Type B pancreatic cell (in vitro differentiated cells): ENCODE results near the gene MBD3L3. TPM values are rescaled to one million over a fixed set of nuclear protein-coding genes. Genes with fewer than 3 reads are reported as not detected.

Experiments used
- DNase-seq: peaks from one replicate; pipeline ENCODE4 v3.0.0; 2021; ENCODE audit warnings: mixed read lengths; ENCODE audit not compliant: unreplicated experiment; ENCODE audit errors: extremely low spot score
- H3K27ac Mint-ChIP-seq: 2 replicates; pipeline ENCODE4 v1.8.0; 2021; ENCODE audit warnings: mild to moderate bottlenecking, mixed read lengths
- H3K27me3 Mint-ChIP-seq: 2 replicates; pipeline ENCODE4 v1.8.0; 2021; ENCODE audit warnings: mixed read lengths
- H3K36me3 Mint-ChIP-seq: 2 replicates; pipeline ENCODE4 v1.8.0; 2021; ENCODE audit warnings: mixed read lengths
- H3K4me1 Mint-ChIP-seq: one replicate; pipeline ENCODE4 v1.8.0; 2021; ENCODE audit warnings: mixed read lengths; ENCODE audit not compliant: unreplicated experiment
- H3K4me3 Mint-ChIP-seq: 2 replicates; pipeline ENCODE4 v1.8.0; 2021; ENCODE audit warnings: mild to moderate bottlenecking, mixed read lengths
- H3K9me3 Mint-ChIP-seq: 2 replicates; pipeline ENCODE4 v1.8.0; 2021; ENCODE audit warnings: mixed read lengths
- total RNA-seq: library from RNA; stranded (reverse); gene quantifications from 2 replicates; pipeline ENCODE4 v1.2.1, GENCODE V29; 2021; ENCODE audit warnings: low replicate concordance
- TF ChIP-seq, protein P1 (sequence below): fragments of 200-600 bp; sonication (generic); conservative IDR thresholded peaks from 2 replicates; pipeline ENCODE4 v1.5.0; 2021; ENCODE audit warnings: antibody characterized with exemption, mild to moderate bottlenecking

Gene MBD3L3
- total RNA-seq, 1 donor from 2014 or later, result not detected

DNA sequence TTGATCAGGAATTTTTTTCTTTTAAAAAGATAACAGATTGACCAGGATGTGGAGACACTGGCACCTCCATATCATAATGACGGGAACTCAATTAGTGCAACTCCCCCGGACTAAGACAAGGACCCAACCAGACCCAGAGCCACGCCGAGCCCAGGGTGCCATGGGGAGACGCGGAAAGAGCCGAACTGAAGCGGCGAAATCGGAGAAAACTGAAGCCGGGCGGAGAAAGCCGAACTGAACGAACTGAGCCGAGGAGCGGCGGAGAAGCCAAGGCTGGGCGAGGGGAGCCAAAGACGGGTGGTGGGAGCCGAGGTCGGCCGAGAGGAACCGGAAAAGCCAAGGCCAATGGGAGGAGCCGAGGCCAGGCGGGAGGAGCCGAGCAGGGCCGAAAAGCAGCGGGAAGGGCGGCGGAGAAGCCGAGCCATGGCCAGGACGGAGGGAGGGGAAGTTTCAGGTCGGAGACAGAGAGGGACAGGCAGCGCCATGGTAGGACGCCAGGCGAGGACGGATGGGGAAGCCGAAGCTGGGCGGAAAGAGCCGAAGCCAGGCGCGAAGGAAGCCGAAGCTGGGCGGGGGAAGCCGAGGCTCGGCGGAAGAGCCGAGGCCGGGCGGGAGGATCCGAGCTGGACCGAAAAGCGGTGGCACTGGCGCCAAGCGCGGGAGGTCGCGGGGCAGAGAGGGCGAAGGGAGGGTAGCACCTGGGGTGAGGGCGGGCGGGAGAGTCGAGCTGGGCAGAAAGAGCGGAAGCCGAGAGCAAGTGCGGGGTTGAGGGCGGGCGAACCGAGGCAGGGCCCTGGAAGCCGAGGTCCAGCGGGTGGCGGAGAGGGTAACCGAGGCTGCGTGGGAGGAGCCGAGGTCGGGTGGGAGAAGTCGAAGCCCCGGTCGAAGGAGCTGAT lies 40.5 kb upstream of the MBD3L3 start:
- DNase-seq, result peak; percentile 92
- Mint-ChIP-seq H3K9me3 (peaks cover 21% of the 10 kb centered on the region), H3K27me3 (peaks cover 3% of the 10 kb centered on the region), H3K36me3 (peaks cover 22% of the 10 kb centered on the region), H3K27ac (peak overlapping the region; percentile 94), H3K4me3 (peak overlapping the region; percentile 95), H3K4me1 (peaks cover 10% of the 10 kb centered on the region)
- TF ChIP-seq, protein P1, sequence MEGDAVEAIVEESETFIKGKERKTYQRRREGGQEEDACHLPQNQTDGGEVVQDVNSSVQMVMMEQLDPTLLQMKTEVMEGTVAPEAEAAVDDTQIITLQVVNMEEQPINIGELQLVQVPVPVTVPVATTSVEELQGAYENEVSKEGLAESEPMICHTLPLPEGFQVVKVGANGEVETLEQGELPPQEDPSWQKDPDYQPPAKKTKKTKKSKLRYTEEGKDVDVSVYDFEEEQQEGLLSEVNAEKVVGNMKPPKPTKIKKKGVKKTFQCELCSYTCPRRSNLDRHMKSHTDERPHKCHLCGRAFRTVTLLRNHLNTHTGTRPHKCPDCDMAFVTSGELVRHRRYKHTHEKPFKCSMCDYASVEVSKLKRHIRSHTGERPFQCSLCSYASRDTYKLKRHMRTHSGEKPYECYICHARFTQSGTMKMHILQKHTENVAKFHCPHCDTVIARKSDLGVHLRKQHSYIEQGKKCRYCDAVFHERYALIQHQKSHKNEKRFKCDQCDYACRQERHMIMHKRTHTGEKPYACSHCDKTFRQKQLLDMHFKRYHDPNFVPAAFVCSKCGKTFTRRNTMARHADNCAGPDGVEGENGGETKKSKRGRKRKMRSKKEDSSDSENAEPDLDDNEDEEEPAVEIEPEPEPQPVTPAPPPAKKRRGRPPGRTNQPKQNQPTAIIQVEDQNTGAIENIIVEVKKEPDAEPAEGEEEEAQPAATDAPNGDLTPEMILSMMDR, result no peak

DNA sequence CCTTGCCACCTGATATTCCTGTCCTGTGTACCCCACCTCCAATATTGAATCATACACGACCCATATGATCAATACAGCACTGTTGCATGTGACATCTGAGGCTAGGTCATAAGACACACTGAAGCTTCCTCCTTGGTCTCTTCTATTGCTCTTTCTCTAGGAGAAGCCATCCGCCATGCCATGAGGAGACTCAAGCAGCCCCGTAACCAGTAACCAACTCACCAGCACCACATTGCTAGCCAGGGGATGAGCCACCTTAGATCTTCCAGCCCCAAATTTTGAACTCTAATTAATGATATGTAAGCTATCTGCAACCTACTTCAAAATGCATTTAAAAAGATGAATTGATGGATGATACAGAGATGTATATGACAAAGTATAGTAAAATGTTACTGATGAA lies 39.6 kb upstream of the MBD3L3 start:
- Mint-ChIP-seq H3K27me3 (peaks cover 3% of the 10 kb centered on the region), H3K27ac (peak overlapping the region; percentile 94), H3K9me3 (peaks cover 21% of the 10 kb centered on the region), H3K36me3 (peaks cover 22% of the 10 kb centered on the region), H3K4me3 (peak overlapping the region; percentile 95), H3K4me1 (peaks cover 10% of the 10 kb centered on the region)
- TF ChIP-seq, protein P1, result no peak
- no peak for DNase-seq

DNA sequence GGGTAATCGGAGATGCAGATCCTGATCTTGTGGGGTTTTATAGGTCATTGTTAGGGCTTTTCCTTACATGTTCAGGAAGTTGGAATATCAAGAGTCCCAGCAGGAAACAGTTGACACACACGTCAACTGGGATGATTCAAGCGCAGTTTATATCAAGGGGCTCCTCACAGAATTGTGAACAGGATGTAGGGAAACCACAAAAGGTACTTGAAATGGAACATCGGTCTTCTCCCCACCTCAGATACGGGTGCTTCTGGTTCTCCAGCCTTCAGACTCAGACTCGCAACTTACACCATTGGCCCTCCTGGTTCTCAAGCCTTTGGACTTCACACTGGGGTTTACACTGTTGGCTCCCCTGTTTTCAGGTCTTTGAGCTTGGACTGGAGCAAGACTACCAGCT lies 30.5 kb upstream of the MBD3L3 start:
- no peak for DNase-seq
- Mint-ChIP-seq H3K4me1 (no peaks in the 10 kb centered on the region), H3K36me3 (peaks cover 51% of the 10 kb centered on the region), H3K27me3 (no peaks in the 10 kb centered on the region), H3K4me3 (no peak overlapping the region), H3K27ac (no peak overlapping the region), H3K9me3 (peaks cover 17% of the 10 kb centered on the region)
- TF ChIP-seq, protein P1, result no peak

DNA sequence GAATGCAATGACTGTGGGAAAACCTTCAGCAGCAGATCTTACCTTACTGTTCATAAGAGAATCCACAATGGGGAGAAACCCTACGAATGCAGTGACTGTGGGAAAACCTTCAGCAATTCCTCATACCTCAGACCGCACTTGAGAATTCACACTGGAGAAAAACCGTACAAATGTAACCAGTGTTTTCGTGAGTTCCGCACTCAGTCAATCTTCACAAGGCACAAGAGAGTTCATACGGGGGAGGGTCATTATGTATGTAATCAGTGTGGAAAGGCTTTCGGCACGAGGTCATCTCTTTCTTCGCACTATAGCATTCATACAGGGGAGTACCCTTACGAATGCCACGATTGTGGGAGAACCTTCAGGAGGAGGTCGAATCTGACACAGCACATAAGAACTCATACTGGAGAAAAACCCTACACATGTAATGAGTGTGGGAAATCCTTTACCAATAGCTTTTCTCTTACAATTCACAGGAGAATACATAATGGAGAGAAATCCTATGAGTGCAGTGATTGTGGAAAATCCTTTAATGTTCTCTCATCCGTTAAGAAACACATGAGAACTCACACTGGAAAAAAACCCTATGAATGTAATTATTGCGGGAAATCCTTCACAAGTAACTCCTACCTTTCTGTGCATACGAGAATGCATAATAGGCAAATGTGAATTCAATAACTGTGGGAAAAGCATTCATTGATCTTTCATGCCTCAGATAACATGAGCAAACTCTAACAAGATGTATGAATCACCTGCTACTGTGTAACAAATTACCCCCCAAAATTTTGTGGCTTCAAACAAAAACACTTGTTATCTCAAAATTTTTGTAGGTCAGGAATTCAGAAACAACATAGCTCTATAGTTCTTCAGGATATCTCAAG lies 24.8 kb upstream of the MBD3L3 start:
- Mint-ChIP-seq H3K4me3 (no peak overlapping the region), H3K9me3 (peaks cover 25% of the 10 kb centered on the region), H3K27ac (peak overlapping the region; percentile 70), H3K4me1 (no peaks in the 10 kb centered on the region), H3K36me3 (peaks cover 76% of the 10 kb centered on the region), H3K27me3 (no peaks in the 10 kb centered on the region)
- TF ChIP-seq, protein P1, result no peak
- DNase-seq, result no peak

DNA sequence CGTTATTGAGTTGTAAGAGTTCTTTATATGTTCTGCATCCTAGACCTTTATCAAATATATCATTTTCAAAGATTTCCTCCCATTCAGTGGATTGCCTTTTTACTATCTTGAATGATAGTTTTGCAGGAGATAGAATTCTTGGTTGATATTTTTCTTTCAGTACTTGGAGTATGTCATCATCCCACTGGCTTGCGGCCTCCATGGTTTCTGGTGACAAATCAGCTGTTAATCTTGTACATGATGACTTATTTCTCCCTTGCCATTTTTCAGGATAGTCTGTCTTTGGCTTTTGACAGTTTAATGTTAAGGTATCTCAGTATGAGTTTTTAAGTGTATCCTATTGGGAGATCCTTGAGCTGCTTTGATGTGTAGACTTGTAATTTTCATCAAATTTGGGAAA lies 19.5 kb upstream of the MBD3L3 start:
- Mint-ChIP-seq H3K9me3 (peaks cover 19% of the 10 kb centered on the region), H3K27me3 (no peaks in the 10 kb centered on the region)
- TF ChIP-seq, protein P1, result no peak

More for the DNA sequence above, 19.5 kb upstream of the MBD3L3 start:
- Mint-ChIP-seq H3K4me3 (no peak overlapping the region), H3K27ac (no peak overlapping the region), H3K4me1 (no peaks in the 10 kb centered on the region), H3K36me3 (peaks cover 75% of the 10 kb centered on the region)
- DNase-seq, result no peak
